HCEC 1CT (cell line): ENCODE measurements around the gene FSCN2.

Experiments
- DNase-seq: peaks from one replicate; pipeline ENCODE4 v3.0.0-alpha.2; 2017

FSCN2 gene

GRCh38 chr17:81563861-81564586, 35.8 kb downstream of the FSCN2 start:
- DNase-seq, result peak; percentile 80

DNA sequence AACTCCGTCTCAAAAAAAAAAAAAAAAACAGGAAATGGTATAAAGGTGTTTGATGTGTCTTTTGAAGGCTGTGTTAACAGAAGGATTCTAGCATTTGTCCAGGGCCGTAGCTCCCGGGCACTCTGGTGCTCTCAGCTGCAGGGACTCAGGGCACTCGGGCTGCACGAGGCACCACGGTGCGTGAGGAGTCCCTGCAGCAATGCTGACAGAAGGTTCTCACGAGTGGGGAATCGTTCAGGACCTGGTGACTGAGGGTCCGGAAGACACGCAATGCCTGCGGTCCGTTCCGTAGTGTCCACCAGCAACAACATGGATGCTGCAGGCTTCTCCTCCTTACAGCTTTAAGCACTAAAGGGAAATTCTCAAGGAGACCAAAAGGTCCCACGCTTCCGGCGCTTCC, 36.6 kb downstream of the FSCN2 start:
- no peak for DNase-seq

DNA sequence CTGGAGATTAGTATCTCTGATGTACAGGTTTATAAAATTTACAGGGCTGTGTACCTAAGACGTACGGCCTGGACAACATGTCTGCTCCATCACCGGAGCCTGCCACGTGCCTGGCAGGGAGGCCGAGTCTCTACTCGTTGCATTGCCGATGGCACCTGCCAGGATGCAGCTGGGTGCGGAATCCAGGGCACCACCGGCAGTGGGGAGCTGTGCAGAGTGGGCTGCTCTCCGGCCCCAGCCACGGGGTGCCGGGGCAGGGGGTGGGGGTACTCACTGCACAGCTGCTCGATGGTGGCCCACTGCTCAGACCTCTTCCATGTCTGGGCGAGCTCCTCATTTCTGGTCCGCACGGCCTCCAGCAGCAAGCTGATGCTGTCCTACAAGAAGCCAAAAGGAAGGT, 37.1 kb downstream of the FSCN2 start:
- DNase-seq, result no peak

GRCh38 chr17:81566461-81567126, 38.4 kb downstream of the FSCN2 start:
- DNase-seq, result peak; percentile 91

DNA sequence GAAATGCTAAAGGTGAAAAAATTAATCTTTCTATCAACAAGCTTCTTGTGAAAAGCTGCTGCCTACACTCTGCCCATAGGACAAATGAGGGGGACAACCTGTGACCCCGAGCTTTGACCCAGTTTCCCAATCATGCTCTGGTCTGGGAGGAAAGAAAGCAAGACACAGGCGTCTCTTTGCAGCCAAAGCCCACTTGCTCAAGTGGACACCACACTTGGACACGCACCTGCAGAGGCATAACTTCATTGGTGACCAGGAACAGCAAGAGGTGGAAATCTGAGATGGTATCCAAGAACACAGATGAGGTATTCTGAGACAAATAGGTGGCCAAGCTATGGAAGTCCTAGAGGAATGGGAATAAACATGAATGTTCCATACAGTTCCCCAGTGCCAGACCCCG, 39.0 kb downstream of the FSCN2 start:
- no peak for DNase-seq

GRCh38 chr17:81568416-81568815, 40.2 kb downstream of the FSCN2 start:
- DNase-seq, result no peak

- DNase-seq, result no peak
These were observed 41.9 kb downstream of the FSCN2 start for GRCh38 chr17:81569986-81570514.

- DNase-seq, result no peak
These were observed 42.8 kb downstream of the FSCN2 start for GRCh38 chr17:81570964-81571363.

DNA sequence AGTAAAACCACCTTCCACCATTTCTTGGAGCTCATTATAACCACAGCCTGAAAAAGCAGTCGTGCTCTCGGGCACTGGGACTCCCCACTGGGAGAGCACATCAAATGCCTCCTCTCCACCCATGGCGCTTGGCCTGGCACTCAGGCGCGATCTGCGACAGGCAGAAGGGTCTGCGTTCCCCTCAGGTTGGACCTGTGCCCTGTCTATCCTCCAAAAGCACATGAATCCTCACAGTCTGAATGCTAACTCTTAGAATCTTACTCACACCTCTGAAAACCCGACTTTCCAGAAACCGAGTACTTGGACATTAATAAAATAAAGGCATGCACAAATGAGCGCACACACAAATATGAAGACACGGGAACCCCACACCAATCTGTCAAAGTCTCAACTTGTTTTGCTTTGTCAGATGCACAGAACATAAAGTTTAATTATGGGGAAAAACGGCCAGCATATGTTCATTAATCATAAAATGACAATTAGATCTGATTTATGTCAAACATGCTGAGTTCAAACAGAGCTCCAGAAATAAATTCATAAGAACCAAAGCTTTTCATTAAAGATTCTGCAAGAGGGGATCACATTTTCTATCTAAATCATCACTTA, 44.5 kb downstream of the FSCN2 start:
- DNase-seq, result no peak

GRCh38 chr17:81573794-81574642, 45.8 kb downstream of the FSCN2 start:
- DNase-seq, result no peak

GRCh38 chr17:81574643-81574956, 46.4 kb downstream of the FSCN2 start:
- no peak for DNase-seq

- DNase-seq, result no peak
These were observed 47.7 kb downstream of the FSCN2 start for GRCh38 chr17:81575836-81576235.

DNA sequence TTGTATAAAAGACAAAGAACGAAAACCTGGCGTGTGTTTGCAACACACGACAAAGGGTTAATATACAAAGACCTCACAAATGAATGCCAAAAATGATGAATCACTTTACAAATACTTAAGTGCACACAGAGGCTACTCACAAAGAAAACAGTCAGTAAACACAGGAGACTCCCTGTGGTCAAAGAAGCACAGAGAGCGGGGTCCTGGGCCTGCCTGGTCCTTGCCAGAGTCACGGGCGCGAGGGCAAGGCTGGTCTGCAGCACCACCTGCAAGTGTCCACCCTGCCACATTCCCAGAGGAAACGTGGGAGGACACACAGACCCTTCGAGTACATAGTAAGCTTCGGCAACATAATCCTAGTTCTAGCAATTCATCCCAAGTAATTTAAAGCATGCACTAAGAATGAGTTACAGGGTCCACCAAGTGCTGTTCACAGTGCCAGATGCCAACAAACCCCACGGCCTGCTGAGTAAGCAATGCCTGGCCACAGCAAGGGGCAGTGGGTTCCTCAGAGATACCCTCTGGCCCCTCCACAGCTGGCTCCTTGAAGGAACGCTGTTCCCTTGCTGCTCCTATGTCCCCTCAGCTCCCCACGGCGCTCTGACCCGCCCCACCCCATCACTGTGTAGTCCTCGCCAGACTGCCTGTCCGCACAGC, 48.6 kb downstream of the FSCN2 start:
- DNase-seq, result peak; percentile 90

- DNase-seq, result peak; percentile 40
These were observed 49.3 kb downstream of the FSCN2 start for GRCh38 chr17:81577278-81578000.

DNA sequence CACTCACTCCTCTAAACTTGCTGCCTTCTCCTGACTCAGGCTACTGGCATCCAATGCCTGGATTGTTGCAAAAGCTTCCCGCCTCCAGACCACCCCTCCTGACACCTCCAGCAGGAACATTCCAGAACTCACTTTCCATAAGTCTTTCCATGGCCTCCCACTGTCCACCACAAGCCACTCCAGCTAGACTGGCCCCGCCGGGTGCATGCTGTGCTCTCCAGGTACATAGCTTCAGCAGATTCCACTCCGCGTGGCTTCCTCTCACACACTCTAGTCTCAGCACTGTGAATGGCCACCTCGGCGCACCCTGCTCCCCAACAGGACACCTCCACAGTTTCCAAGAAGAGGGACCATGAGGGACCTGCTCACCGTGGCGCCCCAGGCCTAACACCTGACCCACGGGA, 49.9 kb downstream of the FSCN2 start:
- no peak for DNase-seq

DNA sequence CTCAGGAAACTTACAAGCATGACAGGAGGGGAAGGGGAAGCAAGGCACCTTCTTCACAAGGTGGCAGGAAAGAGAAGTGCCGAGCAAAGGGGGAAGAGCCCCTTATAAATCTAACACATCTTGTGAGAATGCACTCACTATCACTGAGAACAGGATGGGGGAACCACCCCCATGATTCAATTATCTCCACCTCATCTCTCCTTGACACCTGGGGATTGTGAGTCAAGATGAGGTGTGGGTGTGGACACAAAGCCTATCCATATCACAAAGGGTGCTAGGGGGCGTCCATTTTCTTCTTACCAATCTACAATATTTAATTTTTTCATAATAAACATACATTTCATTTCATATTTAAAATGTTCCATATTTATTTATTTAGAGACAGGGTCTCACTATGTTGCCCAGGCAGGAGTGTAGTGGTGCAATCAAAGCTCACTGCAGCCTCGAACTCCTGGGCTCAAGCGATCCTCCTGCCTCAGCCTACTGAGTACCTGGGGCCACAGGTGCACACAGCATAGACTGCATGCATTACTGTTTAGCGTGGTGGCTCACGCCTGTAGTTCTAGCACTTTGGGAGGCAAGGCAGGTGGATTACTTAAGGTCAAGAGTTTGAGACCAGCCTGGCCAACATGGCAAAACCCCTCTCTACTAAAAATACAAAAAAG, 50.5 kb downstream of the FSCN2 start:
- DNase-seq, result no peak

- DNase-seq, result no peak
These were observed 51.1 kb downstream of the FSCN2 start for GRCh38 chr17:81579298-81579697.

DNA sequence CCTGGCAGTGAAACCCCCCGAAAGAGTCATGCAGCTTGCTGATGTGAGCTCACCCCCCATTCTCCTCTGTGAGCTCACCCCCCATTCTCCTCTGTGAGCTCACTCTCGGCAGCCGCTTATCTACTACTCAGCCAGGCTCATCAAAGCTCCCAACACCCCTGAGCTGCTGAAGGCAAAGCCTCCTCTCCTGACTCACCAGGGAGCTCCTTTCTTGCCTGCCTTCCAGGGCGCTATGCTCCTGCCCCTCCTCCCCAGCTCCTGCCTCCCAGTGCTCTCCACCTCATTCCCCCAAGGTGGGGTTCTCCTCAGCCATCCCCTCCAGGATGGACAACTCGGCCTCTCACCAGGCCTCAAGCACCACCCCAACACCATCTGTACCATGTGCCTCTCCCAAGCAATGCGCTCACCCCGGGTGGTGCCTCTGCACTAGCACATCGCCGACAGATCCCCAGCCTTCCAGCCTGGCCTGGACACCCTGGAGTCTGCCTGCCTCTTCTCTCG, 51.7 kb downstream of the FSCN2 start:
- peak; percentile 41 for DNase-seq

GRCh38 chr17:81580481-81580880, 52.3 kb downstream of the FSCN2 start:
- DNase-seq, result no peak

DNA sequence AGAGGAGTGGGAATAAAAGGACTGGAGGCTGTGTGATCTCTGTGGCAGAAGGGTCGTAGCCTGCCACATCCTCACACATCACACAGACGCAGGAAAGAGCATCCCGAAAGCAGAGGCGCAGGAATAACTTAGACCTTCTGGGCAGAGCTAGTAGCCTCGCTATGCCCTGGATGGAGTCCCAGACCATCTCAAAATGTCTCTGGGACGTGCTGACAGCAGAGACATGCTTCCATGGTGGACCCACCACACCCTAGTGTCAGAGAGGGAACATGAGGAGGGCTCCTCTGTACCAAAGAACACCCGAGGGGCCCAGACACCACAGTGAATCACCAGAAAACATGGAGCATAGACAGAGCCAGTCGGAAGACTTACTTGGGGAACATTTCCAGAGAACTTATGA, 53.6 kb downstream of the FSCN2 start:
- DNase-seq, result no peak

- DNase-seq, result peak; percentile 43
These were observed 54.2 kb downstream of the FSCN2 start for GRCh38 chr17:81582341-81582740.
